ENCODE results near the gene KRT80.

The KRT80 gene

DNA sequence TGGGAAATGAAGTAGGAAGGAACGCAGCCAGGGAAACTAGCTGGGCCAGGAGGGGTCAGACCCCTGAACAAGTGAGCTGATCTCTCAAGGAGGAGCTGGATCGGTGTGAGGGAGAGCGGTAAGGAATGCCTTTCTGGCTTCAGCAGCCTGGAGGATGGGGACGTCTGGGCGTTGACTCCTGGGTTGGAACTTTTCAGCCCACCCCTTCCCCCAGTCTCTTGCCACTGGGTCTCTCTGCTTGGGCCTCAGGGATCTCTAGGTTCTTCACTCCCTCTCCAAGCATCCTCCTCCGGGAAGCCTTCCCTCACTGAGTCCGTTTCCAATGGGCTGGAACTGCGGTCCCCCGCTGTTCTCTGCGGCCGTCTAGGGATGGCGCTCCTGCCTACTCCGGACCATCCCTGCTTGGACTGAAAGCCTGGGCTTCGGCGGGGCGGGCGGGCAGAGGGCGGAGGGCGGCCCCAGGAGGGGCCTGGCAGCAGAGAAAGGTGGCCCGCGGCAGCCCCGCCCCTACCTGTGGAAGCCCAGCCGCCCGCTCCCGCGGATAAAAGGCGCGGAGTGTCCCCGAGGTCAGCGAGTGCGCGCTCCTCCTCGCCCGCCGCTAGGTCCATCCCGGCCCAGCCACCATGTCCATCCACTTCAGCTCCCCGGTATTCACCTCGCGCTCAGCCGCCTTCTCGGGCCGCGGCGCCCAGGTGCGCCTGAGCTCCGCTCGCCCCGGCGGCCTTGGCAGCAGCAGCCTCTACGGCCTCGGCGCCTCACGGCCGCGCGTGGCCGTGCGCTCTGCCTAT lies 41.1 kb upstream of the KRT80 start, which contains the start of gene KRT7:
KRT7 (plus strand) TSS at position 570 of the 788 bp plus-strand sequence; CDS start at position 624, 54 bp downstream.
- in situ Hi-C loops (cut with MboI; ENCODE audit: low pct_unique_long_range_greater_than_20kb, low sequenced_read_pairs, unreplicated experiment): no loop called here
- TF ChIP-seq, protein P1, sequence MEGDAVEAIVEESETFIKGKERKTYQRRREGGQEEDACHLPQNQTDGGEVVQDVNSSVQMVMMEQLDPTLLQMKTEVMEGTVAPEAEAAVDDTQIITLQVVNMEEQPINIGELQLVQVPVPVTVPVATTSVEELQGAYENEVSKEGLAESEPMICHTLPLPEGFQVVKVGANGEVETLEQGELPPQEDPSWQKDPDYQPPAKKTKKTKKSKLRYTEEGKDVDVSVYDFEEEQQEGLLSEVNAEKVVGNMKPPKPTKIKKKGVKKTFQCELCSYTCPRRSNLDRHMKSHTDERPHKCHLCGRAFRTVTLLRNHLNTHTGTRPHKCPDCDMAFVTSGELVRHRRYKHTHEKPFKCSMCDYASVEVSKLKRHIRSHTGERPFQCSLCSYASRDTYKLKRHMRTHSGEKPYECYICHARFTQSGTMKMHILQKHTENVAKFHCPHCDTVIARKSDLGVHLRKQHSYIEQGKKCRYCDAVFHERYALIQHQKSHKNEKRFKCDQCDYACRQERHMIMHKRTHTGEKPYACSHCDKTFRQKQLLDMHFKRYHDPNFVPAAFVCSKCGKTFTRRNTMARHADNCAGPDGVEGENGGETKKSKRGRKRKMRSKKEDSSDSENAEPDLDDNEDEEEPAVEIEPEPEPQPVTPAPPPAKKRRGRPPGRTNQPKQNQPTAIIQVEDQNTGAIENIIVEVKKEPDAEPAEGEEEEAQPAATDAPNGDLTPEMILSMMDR (IDR thresholded peaks at IDR 0.05; ENCODE audit: extremely low read depth, insufficient read depth, missing control alignments): no peak
- peak; percentile 17 for DNase-seq (ENCODE audit: low spot score)

DNA sequence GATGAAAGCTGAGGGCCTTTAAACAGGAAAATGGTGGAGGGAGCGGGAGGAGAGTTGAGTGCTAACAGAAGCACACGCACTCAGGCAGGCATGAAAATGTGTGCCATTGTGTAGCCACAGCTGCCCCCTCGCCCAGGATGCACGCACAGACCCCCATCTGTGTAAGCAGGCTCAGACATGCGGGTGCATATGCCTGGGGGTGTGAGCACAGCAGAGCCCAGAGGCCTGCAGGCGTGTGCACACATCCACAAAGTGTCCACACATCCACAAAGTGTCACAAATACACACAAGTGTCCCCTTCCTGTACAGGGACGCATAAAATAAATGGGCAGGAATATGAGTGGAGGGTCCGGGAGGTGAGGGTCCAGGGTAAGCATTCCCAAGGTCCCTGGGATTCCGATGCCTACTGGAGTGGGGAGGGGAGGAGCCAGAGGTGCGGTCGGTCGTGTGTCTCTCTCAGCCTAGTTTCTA lies 40.4 kb upstream of the KRT80 start:
- TF ChIP-seq, protein P1 (IDR thresholded peaks at IDR 0.05; ENCODE audit: extremely low read depth, insufficient read depth, missing control alignments): no peak
- DNase-seq (ENCODE audit: low spot score): peak; percentile 15
- in situ Hi-C loops (cut with MboI; ENCODE audit: low pct_unique_long_range_greater_than_20kb, low sequenced_read_pairs, unreplicated experiment): no loop called here

DNA sequence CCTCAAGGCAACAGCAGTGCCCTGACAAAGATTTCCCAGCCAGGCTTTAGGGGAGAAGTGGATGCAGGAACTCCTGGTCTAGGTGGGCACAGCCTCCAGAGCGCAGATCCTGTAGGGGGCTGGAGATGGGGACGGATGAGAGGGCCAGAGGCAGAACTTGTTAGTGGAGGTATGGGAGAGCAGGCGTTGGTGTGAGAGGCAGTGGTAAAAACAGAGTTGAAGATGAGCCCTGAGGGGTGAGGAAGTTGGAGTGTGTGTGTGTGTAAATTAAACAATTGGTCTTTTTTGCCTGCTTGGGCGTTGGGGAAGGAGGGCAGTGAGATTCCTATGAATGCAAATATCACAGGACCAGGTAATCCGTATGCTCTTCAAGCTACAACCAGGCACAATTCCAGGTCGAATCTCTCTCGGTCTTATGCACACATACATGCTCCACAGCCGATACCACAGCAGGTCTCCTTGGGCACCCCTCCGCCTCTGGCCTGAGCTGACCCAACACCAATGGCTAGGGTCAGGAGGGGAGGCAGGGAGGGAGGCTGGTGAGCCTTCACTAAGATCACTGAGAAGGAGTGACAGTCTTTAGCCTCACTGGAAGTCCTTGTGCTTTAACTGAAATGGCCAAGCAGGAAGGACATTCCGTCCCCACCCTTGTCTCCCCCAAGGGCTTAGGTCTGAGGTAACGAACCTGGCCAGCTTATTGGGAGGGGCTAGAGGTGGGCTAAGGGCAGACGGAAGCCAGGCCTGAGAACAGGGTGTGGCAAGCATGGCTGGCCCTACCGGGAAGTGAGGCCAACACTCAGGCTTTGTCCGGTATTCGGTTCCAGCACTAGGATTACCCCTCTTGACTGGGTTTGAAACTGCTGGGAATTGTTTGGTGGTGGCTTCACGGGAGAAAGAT lies 39.7 kb upstream of the KRT80 start:
- peak; percentile 16 for DNase-seq (ENCODE audit: low spot score)
- TF ChIP-seq, protein P1 (IDR thresholded peaks at IDR 0.05; ENCODE audit: extremely low read depth, insufficient read depth, missing control alignments): no peak

DNA sequence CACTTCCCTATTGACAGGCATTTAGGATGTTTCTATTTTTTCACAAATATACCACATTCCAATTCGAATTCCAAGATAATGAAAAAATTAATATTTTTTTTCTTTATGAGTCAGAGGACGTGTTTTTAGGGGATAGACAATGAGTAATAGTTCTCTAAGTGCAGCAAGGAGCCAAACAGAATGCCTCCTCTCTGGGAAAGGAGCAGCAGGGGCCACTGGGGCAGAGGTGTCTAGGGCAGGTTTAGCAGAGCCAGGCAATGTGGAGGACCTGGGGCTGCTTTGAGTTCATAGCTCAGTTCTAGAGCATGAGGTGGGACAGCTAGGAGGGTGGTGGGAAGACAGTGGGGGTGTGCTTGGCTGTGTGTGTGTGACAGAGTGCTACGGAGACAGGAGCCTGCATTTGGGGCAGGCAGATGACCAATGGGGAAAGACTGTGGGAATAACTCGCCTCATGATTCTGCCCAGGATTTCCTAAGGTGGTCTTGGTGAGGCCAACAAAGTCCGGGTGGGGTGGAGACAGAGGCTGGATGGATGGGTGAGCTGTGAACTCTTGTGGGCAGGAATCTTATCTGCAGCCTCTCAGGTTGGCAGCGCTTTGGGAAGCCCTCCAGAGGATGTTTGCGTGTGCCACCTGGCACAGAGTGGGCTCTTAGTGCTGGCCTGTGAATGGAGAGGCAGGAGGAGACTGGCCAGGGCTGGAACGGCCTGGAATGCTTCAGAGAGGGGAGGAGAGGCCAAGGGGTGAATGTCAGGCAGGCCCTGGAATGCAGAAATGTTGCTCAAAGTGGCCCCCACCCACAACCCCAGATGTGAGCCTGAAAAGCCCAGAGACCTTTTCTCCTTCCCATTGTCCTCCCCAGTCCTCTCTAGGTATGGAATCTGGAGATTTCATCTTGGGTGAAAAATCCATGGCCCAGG lies 38.8 kb upstream of the KRT80 start:
- TF ChIP-seq, protein P1 (IDR thresholded peaks at IDR 0.05; ENCODE audit: extremely low read depth, insufficient read depth, missing control alignments): no peak
- in situ Hi-C loops (cut with MboI; ENCODE audit: low pct_unique_long_range_greater_than_20kb, low sequenced_read_pairs, unreplicated experiment): no loop called here
- DNase-seq (ENCODE audit: low spot score): no peak

More for the DNA sequence above, 39.7 kb upstream of the KRT80 start:
- in situ Hi-C loops (cut with MboI; ENCODE audit: low pct_unique_long_range_greater_than_20kb, low sequenced_read_pairs, unreplicated experiment): no loop called here

DNA sequence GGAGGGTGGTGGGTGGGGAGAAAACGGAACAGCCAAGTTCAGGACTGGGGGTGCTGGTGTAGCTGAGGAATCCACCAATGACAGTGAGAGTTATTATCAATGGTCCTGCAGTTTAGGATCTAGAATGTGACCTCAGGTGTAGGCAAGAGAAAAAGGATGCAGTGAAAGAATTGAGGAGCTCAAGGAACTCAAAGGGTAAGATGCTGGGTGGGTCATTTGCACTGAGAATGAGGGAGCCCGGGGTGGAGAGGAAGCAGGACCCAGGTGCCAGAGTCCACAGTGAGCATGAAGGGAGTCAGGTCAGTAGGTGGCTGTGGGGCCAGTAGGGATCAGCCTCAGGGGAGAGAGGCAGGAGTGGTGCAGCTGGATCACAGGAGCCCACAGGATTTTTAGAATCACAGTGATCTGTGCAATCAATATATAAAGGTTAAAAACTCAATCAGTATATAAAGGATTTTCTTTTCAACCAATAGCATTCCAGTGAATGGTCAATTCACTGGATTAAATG lies 38.1 kb upstream of the KRT80 start:
- in situ Hi-C loops (cut with MboI; ENCODE audit: low pct_unique_long_range_greater_than_20kb, low sequenced_read_pairs, unreplicated experiment): no loop called here
- TF ChIP-seq, protein P1 (IDR thresholded peaks at IDR 0.05; ENCODE audit: extremely low read depth, insufficient read depth, missing control alignments): no peak

More for the DNA sequence above, 38.1 kb upstream of the KRT80 start:
- no peak for DNase-seq (ENCODE audit: low spot score)

All from GM13977 (cell line).